Prostate gland (tissue), 2 donors: ENCODE results near the gene NEGR1. TPM values are rescaled to one million over a fixed set of nuclear protein-coding genes. Genes with fewer than 3 reads are reported as not detected.

ENCODE experiments used
- DNase-seq: peaks from one replicate; pipeline ENCODE4 v3.0.0-alpha.2; 2019; ENCODE audit warnings: low spot score
- H3K27ac ChIP-seq, 2 donors: fragments of 200-600 bp; sonication (generic); 2 replicates each; pipeline ENCODE4 v1.5.1; 2017 to 2019
- H3K27me3 ChIP-seq: fragments of 200-600 bp; sonication (generic); replicated peaks from 2 replicates; pipeline ENCODE4 v1.5.1; 2019; ENCODE audit not compliant: insufficient read depth
- H3K36me3 ChIP-seq, 2 donors: fragments of 200-600 bp; sonication (generic); 1 replicate in 1 of 2; 2 replicates in 1 of 2; pipeline versions ENCODE4 v1.5.1 to v1.8.1; 2017 to 2019
- H3K4me1 ChIP-seq: fragments of 200-600 bp; sonication (generic); replicated peaks from 2 replicates; pipeline ENCODE4 v1.5.1; 2019
- H3K4me3 ChIP-seq, 2 donors: fragments of 200-600 bp; sonication (generic); 2 replicates each; pipeline ENCODE4 v1.5.1; 2017 to 2019
- H3K9me3 ChIP-seq: fragments of 200-600 bp; sonication (generic); 2 replicates; pipeline ENCODE4 v1.5.1; 2017
- POLR2A ChIP-seq: fragments of 450-650 bp; IDR thresholded peaks from one replicate; pipeline ENCODE4 v1.6.1; 2016; ENCODE audit warnings: antibody characterized with exemption, mild to moderate bottlenecking
- POLR2AphosphoS5 ChIP-seq: sonication (generic); formaldehyde crosslinking; IDR thresholded peaks from one replicate; pipeline ENCODE4 v1.6.1; 2017; ENCODE audit warnings: antibody characterized with exemption
- WGBS: methylation state at CpG from one replicate; pipeline ENCODE4 v1.1.5; 2018; 5-methylcytosine and 5-hydroxymethylcytosine counted together
- intact Hi-C: fragments of 100-400 bp; cut with DNase I; formaldehyde crosslinking; loops from one replicate; pipeline ENCODE4 v1.14.2; 2022
- total RNA-seq, 2 donors: library from RNA; depleted of rRNA; stranded (reverse); fragments of >200 nt; gene quantifications; one replicate each; pipeline ENCODE4 v1.1.0, GENCODE V29; 2016
- TF ChIP-seq, protein P1 (sequence below), 4 experiments: fragments of 200-600 bp in 2 of 4; fragments of 450-650 bp in 2 of 4; sonication (generic) in 2 of 4; IDR thresholded peaks; 1 replicate in 3 of 4; 2 replicates in 1 of 4; pipeline ENCODE4 v1.5.1; 2016 to 2019; ENCODE audit warnings: antibody characterized with exemption in 4 of 4, mild to moderate bottlenecking in 2 of 4, moderate library complexity in 2 of 4

Gene NEGR1
- total RNA-seq, 2 donors from 2014 or later, result 2.3 to 7.6 TPM

DNA sequence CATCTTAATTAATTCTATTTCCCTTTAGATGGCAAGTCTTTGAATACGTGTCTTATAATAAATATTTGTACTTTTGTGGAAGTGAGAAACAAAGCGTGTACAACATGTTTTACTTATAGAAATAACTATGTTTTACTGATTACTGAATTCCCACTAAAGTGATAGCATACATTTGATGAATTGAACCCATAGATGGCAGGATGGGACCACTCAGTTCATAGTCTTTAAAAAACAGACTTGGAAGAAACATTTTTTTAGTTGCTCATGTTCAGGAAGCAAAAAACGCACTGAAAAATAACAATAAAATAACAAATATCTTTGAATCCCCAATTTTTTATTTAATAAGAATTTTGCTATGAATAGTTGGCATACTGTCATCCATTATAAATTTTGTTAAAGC lies 694.4 kb downstream of the NEGR1 start:
- H3K27ac ChIP-seq, result no peak overlapping the region
- no peaks in the 10 kb centered on the region for H3K9me3 ChIP-seq
- no peaks in the 10 kb centered on the region for H3K27me3 ChIP-seq
- H3K4me3 ChIP-seq, result no peak overlapping the region
- WGBS, result 39% methylated on average over 3 of the region's 3 CpGs
- intact Hi-C loops, result no loop called here
- TF ChIP-seq POLR2AphosphoS5 (no peak), POLR2A (no peak)
- TF ChIP-seq, protein P1, sequence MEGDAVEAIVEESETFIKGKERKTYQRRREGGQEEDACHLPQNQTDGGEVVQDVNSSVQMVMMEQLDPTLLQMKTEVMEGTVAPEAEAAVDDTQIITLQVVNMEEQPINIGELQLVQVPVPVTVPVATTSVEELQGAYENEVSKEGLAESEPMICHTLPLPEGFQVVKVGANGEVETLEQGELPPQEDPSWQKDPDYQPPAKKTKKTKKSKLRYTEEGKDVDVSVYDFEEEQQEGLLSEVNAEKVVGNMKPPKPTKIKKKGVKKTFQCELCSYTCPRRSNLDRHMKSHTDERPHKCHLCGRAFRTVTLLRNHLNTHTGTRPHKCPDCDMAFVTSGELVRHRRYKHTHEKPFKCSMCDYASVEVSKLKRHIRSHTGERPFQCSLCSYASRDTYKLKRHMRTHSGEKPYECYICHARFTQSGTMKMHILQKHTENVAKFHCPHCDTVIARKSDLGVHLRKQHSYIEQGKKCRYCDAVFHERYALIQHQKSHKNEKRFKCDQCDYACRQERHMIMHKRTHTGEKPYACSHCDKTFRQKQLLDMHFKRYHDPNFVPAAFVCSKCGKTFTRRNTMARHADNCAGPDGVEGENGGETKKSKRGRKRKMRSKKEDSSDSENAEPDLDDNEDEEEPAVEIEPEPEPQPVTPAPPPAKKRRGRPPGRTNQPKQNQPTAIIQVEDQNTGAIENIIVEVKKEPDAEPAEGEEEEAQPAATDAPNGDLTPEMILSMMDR (IDR thresholded peaks at IDR 0.05), result peak in 2 of 4 experiments; percentile 30 to 38
- no peaks in the 10 kb centered on the region for H3K36me3 ChIP-seq
- no peak for DNase-seq
- no peaks in the 10 kb centered on the region for H3K4me1 ChIP-seq

DNA sequence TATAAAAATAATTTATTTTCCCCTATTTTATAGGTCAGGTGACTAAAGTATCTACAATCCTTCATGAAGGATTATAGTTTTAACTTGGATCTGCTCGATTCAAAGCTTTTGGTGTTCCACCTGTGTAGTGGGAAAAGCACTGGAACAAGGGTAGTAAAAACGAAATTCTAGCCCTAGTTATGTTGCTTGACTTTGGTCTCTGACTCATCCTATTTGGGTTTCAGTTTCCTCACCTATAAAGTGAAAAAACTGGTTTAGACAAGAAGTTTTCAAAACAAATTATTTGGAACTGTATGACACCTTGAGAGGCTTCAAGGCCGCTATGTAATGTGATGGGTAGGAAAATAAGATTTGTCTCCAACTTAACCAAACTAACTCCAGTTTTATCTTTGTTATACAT lies 696.3 kb downstream of the NEGR1 start:
- no peaks in the 10 kb centered on the region for H3K4me1 ChIP-seq
- 67% methylated on average over 3 of the region's 3 CpGs for WGBS
- TF ChIP-seq POLR2AphosphoS5 (no peak), POLR2A (no peak)
- TF ChIP-seq, protein P1 (IDR thresholded peaks at IDR 0.05), result no peak

DNA sequence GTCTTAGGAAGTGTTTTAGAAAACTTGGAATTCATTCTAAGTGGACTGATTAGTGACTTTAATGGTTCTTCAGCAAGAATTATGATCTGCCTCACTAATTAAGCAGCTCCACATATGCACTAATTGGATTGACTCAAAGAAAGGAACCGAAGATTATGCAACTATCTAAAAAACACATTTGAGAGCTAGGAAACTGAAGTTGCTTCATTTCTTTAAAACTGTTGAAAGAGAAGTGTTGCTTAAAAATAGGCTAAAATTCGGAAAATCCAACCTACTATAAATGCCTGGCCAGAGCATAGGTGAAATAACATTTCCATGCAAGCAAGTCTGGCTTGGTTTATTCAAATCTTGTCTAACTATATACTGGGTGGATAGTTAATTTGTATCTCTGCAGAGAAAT lies 698.6 kb downstream of the NEGR1 start:
- no peak for DNase-seq
- H3K4me3 ChIP-seq, result no peak overlapping the region
- H3K9me3 ChIP-seq, result no peaks in the 10 kb centered on the region
- H3K27ac ChIP-seq, result no peak overlapping the region
- intact Hi-C loops, result no loop called here
- H3K27me3 ChIP-seq, result no peaks in the 10 kb centered on the region
- no peaks in the 10 kb centered on the region for H3K4me1 ChIP-seq
- H3K36me3 ChIP-seq, result no peaks in the 10 kb centered on the region
- TF ChIP-seq POLR2A (no peak), POLR2AphosphoS5 (no peak)
- TF ChIP-seq, protein P1 (IDR thresholded peaks at IDR 0.05), result no peak
- 81% methylated on average over 2 of the region's 2 CpGs for WGBS

More for the DNA sequence above, 696.3 kb downstream of the NEGR1 start:
- Histone ChIP-seq H3K27me3 (no peaks in the 10 kb centered on the region), H3K36me3 (no peaks in the 10 kb centered on the region), H3K27ac (no peak overlapping the region), H3K4me3 (no peak overlapping the region), H3K9me3 (no peaks in the 10 kb centered on the region)
- DNase-seq, result no peak
- intact Hi-C loops, result no loop called here

DNA sequence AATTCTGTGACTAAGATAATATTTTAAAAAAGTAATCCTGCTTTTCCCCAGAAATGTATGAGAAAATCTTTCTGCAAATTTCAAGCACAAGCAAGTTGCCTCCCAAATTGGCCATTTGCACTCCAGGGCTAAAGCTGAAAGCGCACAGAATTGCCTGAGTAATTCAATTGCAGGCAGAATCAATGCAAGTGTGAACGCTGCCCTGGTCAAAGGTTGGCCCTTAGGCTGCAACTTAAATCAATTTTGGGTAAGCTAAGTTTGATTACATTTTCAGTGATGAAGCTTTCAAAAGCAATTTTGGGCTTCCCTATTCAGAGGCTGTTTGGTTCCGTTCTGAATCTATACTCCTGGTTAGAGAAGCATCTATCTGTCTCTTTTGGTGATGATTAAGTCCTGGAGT lies 699.7 kb downstream of the NEGR1 start:
- Histone ChIP-seq H3K27me3 (no peaks in the 10 kb centered on the region), H3K9me3 (no peaks in the 10 kb centered on the region), H3K36me3 (no peaks in the 10 kb centered on the region), H3K4me3 (no peak overlapping the region), H3K4me1 (no peaks in the 10 kb centered on the region), H3K27ac (no peak overlapping the region)
- no peak for DNase-seq
- TF ChIP-seq, protein P1 (IDR thresholded peaks at IDR 0.05), result no peak
- TF ChIP-seq POLR2AphosphoS5, result no peak
- no peak for TF ChIP-seq POLR2A
- intact Hi-C loops, result no loop called here
- 85% methylated on average over 3 of the region's 3 CpGs for WGBS

DNA sequence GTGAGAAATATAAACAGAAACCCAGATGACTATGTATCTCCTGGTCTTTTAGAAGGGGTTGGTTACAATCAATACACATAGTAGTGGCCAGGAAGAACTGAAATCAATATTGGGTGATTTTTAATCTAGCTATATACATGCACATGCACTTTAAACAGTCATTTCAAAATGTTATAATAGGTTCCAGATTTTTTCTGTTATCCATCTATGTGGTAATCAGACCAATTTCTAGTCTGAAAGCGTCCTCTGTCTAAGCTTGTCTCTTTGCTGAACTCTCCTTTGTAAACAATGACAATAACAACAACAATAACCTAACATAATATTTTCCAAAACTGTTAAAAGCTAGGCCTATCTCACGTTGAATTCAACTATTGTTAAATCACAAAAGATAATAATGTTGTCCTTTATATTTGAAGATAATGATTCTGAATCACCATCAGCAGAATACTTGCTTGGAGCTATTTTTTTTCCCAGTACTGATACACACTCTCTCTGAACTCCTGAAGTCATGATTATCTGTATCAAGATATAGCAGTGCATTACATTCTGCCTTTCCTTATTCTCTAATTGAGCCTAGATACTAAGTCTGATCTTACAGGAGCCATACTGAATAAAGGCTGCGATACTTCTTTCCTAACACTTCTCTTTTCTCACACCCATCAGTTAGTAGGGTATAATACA lies 704.7 kb downstream of the NEGR1 start:
- Histone ChIP-seq H3K9me3 (no peaks in the 10 kb centered on the region), H3K27me3 (no peaks in the 10 kb centered on the region), H3K4me1 (no peaks in the 10 kb centered on the region), H3K4me3 (no peak overlapping the region), H3K36me3 (no peaks in the 10 kb centered on the region), H3K27ac (no peak overlapping the region)
- intact Hi-C loops, result no loop called here
- WGBS, result 76% methylated on average over 3 of the region's 3 CpGs
- TF ChIP-seq POLR2A, result no peak
- TF ChIP-seq POLR2AphosphoS5, result no peak
- TF ChIP-seq, protein P1 (IDR thresholded peaks at IDR 0.05), result no peak
- no peak for DNase-seq
